ENCODE data around the gene PRH2.

Gene PRH2

DNA sequence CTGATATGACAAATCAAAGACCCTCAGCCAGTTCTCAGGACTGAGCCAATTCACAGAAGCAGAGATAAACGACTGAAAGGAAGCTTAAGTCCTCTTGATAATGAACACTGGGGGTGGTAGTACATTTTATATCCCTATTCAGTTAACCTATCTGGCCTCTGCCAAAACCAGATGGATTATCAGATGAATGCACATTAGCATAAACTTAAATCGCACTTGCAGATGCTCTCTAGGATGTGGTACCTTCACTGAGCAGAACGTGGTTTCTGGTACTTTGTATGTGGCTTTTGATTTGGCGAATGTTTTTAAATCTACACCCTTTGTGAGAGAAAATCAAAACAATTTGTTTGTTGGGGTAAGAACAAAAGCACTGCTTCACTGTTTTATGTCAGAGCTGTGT lies 31.2 kb downstream of the PRH2 start:
- no peak for DNase-seq (ENCODE audit: low spot score)

DNA sequence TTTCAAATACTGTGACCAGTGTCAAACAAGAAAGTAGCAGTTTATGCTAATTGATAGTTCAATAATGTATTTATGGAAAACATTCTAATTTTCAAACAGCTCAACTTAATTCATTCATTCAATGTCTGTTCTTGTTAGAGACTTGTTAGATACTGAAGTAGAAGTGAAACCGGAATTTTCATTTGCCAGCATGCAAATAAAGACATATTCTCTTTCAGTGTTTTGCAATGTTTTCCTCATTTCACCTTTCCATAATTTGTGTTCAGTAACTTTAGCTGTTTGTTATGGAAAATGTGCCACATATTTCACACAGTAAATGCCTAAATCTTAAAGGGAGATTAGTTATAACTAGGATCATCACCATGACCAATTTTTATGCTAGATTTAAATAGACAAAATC lies 36.4 kb downstream of the PRH2 start:
- no peak for DNase-seq (ENCODE audit: low spot score)

DNA sequence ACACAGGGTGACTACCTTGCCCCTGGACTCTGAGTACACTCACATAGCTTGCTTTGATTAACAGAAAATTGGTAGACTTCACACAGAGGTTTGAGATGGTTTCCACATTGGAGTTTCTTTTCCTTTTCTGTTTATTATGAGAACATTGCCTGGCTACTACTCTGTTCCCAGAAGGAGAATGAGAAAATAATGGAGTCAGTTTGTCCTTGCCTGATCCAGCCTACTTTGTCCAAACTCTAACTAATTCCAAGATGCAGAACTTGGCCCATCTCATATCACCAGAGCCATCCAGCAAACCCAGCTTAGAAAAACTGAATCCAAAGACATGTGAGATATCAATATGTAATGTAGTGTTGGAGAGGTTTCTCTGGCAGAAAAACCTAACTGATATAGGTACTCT lies 37.3 kb downstream of the PRH2 start:
- DNase-seq (ENCODE audit: low spot score): no peak

DNA sequence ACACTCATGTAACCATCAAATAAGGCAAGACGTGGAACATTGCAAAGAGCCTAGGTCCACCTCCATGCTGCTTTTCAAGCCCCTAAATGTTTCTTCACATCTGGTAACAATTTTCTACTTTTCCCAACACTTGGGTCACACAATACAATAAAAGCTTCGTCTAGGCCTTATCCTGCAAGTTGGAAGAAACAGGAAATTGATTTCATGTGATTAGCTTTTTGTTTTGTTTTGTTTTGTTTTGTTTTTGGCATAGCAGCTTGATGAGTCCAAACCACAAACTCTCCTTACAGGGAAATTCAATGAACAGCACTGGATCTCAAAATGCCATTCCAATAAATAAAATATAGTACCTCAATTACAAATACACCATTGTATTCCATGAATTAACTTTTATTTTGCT lies 38.4 kb downstream of the PRH2 start:
- peak; percentile 52 for DNase-seq (ENCODE audit: low spot score)

DNA sequence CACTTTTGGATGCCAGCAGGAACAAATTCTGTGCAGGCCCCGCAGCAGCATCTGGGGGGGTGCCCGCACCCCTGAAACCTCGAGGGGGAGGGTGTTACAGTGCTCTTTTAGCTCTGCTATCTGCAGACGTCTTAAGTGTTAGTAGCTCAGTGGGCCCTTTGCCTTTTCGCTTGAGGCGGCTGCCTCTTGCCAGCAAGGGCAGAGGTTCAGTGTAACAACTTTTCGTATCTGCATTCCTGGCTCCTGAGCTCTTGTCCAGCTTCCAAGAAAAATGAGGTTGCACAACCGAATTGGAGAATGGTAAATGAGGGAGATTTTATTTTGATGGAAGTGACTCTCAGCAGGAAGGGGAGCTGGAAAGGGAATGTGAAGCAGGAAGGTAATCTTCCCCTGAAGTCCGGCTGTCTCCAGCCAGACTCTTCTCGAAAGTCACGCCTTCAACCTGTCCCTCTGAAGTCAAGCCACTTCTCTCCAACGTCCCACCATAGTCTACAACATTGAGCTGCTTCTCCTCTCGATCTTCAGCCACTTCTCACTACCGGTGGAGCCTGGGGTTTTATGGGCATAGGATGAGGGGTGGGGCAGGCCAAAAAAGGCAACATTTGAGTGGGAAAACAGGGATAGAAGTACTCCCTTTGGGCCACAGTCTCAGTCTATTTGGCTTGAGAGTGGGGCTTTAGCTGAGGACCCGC lies 39.9 kb downstream of the PRH2 start:
- DNase-seq (ENCODE audit: low spot score): no peak

- no peak for DNase-seq (ENCODE audit: low spot score)
Measured at GRCh38 chr12:10974965-10975364, 45.9 kb downstream of the PRH2 start.

- no peak for DNase-seq (ENCODE audit: low spot score)
Measured at GRCh38 chr12:10982244-10982643, 53.2 kb downstream of the PRH2 start.

All from COLO829 (cell line).